ENCODE results near the gene MAGEA3. TPM values are rescaled to one million over a fixed set of nuclear protein-coding genes. Genes with fewer than 3 reads are reported as not detected.
"Not testable (repeated sequence)": the region's sequence is repeated elsewhere in the genome, so short reads cannot be mapped to it uniquely, and the experiment has no call there.

The MAGEA3 gene
- total RNA-seq, 1 donor from 2014 or later: not detected

GRCh38 chrX:152713815-152714787 is 15.5 kb downstream of the MAGEA3 start, which contains the start of gene MAGEA2B:
Gene MAGEA2B, plus strand, starts transcription at chrX:152714628. Its CDS starts 2,479 bp downstream, at chrX:152717107.
- H3K9me3 Mint-ChIP-seq; H3K27me3 Mint-ChIP-seq (ENCODE audit: insufficient read depth, low read depth); H3K4me3 ChIP-seq; H3K36me3 ChIP-seq; H3K27ac Mint-ChIP-seq; H3K9me3 ChIP-seq (ENCODE audit: low read depth); H3K9ac ChIP-seq; H3K27me3 ChIP-seq; H3K4me3 Mint-ChIP-seq; DNase-seq (ENCODE audit: low spot score); H3F3A ChIP-seq (ENCODE audit: low read depth); H3K4me1 Mint-ChIP-seq; H3K36me3 Mint-ChIP-seq; H2AFZ ChIP-seq (replicated peaks); H3K4me2 ChIP-seq; H4K20me1 ChIP-seq (ENCODE audit: low read depth); H3K4me1 ChIP-seq; H3K27ac ChIP-seq; H3K79me2 ChIP-seq (ENCODE audit: low read depth): not testable (repeated sequence)

- DNase-seq (ENCODE audit: low spot score): no peak
- Mint-ChIP-seq H3K4me3 (no peak overlapping the region), H3K27me3 (ENCODE audit: insufficient read depth, low read depth) (no peaks in the 10 kb centered on the region), H3K4me1 (no peaks in the 10 kb centered on the region), H3K36me3 (no peaks in the 10 kb centered on the region), H3K9me3 (peaks cover 8% of the 10 kb centered on the region), H3K27ac (no peak overlapping the region)
- no peak overlapping the region for H3K27ac ChIP-seq
- H3F3A ChIP-seq (ENCODE audit: low read depth): no peaks in the 10 kb centered on the region
- H3K9ac ChIP-seq: no peak overlapping the region
- no peaks in the 10 kb centered on the region for H3K27me3 ChIP-seq
- no peaks in the 10 kb centered on the region for H4K20me1 ChIP-seq (ENCODE audit: low read depth)
- no peak overlapping the region for H3K4me3 ChIP-seq
- TF ChIP-seq, protein P1, sequence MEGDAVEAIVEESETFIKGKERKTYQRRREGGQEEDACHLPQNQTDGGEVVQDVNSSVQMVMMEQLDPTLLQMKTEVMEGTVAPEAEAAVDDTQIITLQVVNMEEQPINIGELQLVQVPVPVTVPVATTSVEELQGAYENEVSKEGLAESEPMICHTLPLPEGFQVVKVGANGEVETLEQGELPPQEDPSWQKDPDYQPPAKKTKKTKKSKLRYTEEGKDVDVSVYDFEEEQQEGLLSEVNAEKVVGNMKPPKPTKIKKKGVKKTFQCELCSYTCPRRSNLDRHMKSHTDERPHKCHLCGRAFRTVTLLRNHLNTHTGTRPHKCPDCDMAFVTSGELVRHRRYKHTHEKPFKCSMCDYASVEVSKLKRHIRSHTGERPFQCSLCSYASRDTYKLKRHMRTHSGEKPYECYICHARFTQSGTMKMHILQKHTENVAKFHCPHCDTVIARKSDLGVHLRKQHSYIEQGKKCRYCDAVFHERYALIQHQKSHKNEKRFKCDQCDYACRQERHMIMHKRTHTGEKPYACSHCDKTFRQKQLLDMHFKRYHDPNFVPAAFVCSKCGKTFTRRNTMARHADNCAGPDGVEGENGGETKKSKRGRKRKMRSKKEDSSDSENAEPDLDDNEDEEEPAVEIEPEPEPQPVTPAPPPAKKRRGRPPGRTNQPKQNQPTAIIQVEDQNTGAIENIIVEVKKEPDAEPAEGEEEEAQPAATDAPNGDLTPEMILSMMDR (IDR thresholded peaks at IDR 0.05): no peak
- TF ChIP-seq EZH2phosphoT487 (IDR thresholded peaks at IDR 0.05) (no peak), EZH2 (IDR thresholded peaks at IDR 0.05) (no peak)
- no peaks in the 10 kb centered on the region for H3K36me3 ChIP-seq
- no peak overlapping the region for H3K4me2 ChIP-seq
- H3K4me1 ChIP-seq: no peaks in the 10 kb centered on the region
- H3K9me3 ChIP-seq (ENCODE audit: low read depth): no peaks in the 10 kb centered on the region
- H2AFZ ChIP-seq (replicated peaks): no peak overlapping the region
- no peaks in the 10 kb centered on the region for H3K79me2 ChIP-seq (ENCODE audit: low read depth)
These were observed 26.8 kb downstream of the MAGEA3 start for GRCh38 chrX:152725409-152725808.

GRCh38 chrX:152733261-152733975 is 34.8 kb downstream of the MAGEA3 start, which contains the start of the genes CSAG1 and MAGEA12:
Gene CSAG1, minus strand, starts transcription at chrX:152733721. Its CDS starts 1,261 bp downstream, at chrX:152732460.
Gene MAGEA12, plus strand, starts transcription at chrX:152733757. Its CDS starts 2,405 bp downstream, at chrX:152736162.
- TF ChIP-seq EZH2phosphoT487 (IDR thresholded peaks at IDR 0.05) (no peak), EZH2 (IDR thresholded peaks at IDR 0.05) (no peak)
- TF ChIP-seq, protein P1 (IDR thresholded peaks at IDR 0.05): no peak
- Histone ChIP-seq H2AFZ (replicated peaks) (no peak within 1 kb of the TSS), H3K4me3 (no peak within 1 kb of the TSS), H3K36me3 (no peaks in the 10 kb centered on the region), H3K9ac (no peak within 1 kb of the TSS), H3K79me2 (ENCODE audit: low read depth) (no peaks in the 10 kb centered on the region), H3K9me3 (ENCODE audit: low read depth) (no peaks in the 10 kb centered on the region), H3F3A (ENCODE audit: low read depth) (no peaks in the 10 kb centered on the region), H3K27me3 (no peaks in the 10 kb centered on the region), H4K20me1 (ENCODE audit: low read depth) (no peaks in the 10 kb centered on the region), H3K4me2 (no peak within 1 kb of the TSS), H3K4me1 (no peaks in the 10 kb centered on the region), H3K27ac (no peak within 1 kb of the TSS)
- Mint-ChIP-seq H3K9me3 (peaks cover 11% of the 10 kb centered on the region), H3K4me1 (no peaks in the 10 kb centered on the region), H3K27me3 (ENCODE audit: insufficient read depth, low read depth) (no peaks in the 10 kb centered on the region), H3K36me3 (no peaks in the 10 kb centered on the region), H3K4me3 (no peak within 1 kb of the TSS), H3K27ac (no peak within 1 kb of the TSS)
- DNase-seq (ENCODE audit: low spot score): no peak

- H3K27ac Mint-ChIP-seq; H3F3A ChIP-seq (ENCODE audit: low read depth); H3K9me3 ChIP-seq (ENCODE audit: low read depth); H3K4me1 Mint-ChIP-seq; H3K4me2 ChIP-seq; H3K4me3 ChIP-seq; H2AFZ ChIP-seq (replicated peaks); H3K27me3 Mint-ChIP-seq (ENCODE audit: insufficient read depth, low read depth); H3K36me3 Mint-ChIP-seq; H3K4me1 ChIP-seq; H3K27me3 ChIP-seq; H3K27ac ChIP-seq; H3K9ac ChIP-seq; DNase-seq (ENCODE audit: low spot score); H4K20me1 ChIP-seq (ENCODE audit: low read depth); H3K4me3 Mint-ChIP-seq; H3K79me2 ChIP-seq (ENCODE audit: low read depth); H3K36me3 ChIP-seq: not testable (repeated sequence)
- peaks cover 11% of the 10 kb centered on the region for H3K9me3 Mint-ChIP-seq
These were observed 35.7 kb downstream of the MAGEA3 start for GRCh38 chrX:152734143-152734858.

All from neural progenitor cell (in vitro differentiated cells).